Fibroblast of mammary gland (primary cell): ENCODE measurements around the gene JADE2.

Source experiments
- DNase-seq: peaks from one replicate; pipeline ENCODE4 v3.0.0-alpha.2; 2010; ENCODE audit warnings: low read depth
- H3K4me3 ChIP-seq: 2 replicates; pipeline ENCODE4 v1.5.1; 2011; ENCODE audit warnings: low read depth, mild to moderate bottlenecking, low read length, moderate library complexity; ENCODE audit not compliant: control insufficient read depth
- CTCF ChIP-seq: conservative IDR thresholded peaks from 2 replicates; pipeline ENCODE4 v1.5.1; 2011; ENCODE audit warnings: low read depth, low read length, inconsistent platforms; ENCODE audit not compliant: control insufficient read depth, insufficient read depth

Gene JADE2

GRCh38 chr5:134503088-134503936 is 22.2 kb upstream of the JADE2 start:
- DNase-seq: peak; percentile 99
- no peak for TF ChIP-seq CTCF
- no peak overlapping the region for H3K4me3 ChIP-seq

- no peak for TF ChIP-seq CTCF
- DNase-seq: peak; percentile 85
- H3K4me3 ChIP-seq: no peak overlapping the region
Measured at GRCh38 chr5:134503937-134504437, 21.5 kb upstream of the JADE2 start.

GRCh38 chr5:134504629-134505300 is 20.7 kb upstream of the JADE2 start:
- DNase-seq: no peak
- no peak for TF ChIP-seq CTCF
- no peak overlapping the region for H3K4me3 ChIP-seq

GRCh38 chr5:134506054-134507039 is 19.1 kb upstream of the JADE2 start:
- no peak for TF ChIP-seq CTCF
- no peak for DNase-seq
- no peak overlapping the region for H3K4me3 ChIP-seq

- no peak overlapping the region for H3K4me3 ChIP-seq
- no peak for TF ChIP-seq CTCF
- no peak for DNase-seq
Measured at GRCh38 chr5:134507452-134507851, 18.0 kb upstream of the JADE2 start.
